C4-2B (cell line): Measurements from ENCODE around the gene CABLES1.

Source experiments
- H3K27ac ChIP-seq: fragments of 450-650 bp; 2 replicates; pipeline ENCODE4 v1.5.1; 2017
- CTCF ChIP-seq: fragments of 450-650 bp; conservative IDR thresholded peaks from 2 replicates; pipeline ENCODE4 v1.5.1; 2017; ENCODE audit warnings: mild to moderate bottlenecking
- ZFX ChIP-seq: fragments of 450-650 bp; IDR thresholded peaks from 2 replicates; pipeline ENCODE4 v1.6.1; 2017

CABLES1 gene

GRCh38 chr18:23230686-23231085 is 95.4 kb downstream of the CABLES1 start:
- TF ChIP-seq CTCF (no peak), ZFX (no peak)
- no peak overlapping the region for H3K27ac ChIP-seq

DNA sequence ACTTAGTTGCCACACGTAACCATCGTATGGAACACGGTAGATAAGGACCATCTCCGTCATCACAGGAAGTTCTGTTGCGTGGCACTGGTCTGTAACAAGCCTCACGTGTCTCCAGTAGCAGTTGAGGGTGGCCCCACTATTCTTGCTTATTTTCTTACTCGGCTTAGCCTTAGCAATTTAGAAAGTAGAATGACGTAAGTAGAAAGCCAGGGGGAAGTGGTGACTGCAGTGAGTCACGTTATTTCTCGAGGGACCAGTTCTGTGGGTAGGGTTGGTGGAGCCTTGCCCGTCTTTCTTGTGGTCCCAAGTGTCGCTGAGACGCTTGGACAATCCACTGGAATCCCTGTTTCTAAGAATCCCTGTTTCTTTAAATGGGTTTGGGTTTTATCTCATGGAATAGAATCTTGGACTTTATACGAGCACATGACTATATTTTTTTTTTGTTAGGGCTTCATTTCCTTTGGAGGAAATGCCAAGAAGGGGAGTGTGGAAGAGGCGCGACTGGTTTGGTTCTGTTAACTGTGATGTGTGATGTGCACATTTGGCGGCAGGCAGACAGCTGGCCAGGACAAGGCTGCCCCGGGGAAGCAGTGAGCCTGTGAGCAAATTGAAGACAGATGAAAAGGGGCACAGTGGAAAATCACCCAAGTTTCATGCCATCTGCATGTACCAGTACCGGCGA is 96.2 kb downstream of the CABLES1 start:
- H3K27ac ChIP-seq = no peak overlapping the region
- TF ChIP-seq ZFX (no peak), CTCF (no peak)

- no peak for TF ChIP-seq ZFX
- no peak for TF ChIP-seq CTCF
- no peak overlapping the region for H3K27ac ChIP-seq
Observed at GRCh38 chr18:23232331-23232730, 97.0 kb downstream of the CABLES1 start.

- no peak overlapping the region for H3K27ac ChIP-seq
- TF ChIP-seq ZFX (no peak), CTCF (no peak)
Observed at GRCh38 chr18:23234619-23235018, 99.3 kb downstream of the CABLES1 start.

GRCh38 chr18:23235336-23235735 is 100.1 kb downstream of the CABLES1 start:
- H3K27ac ChIP-seq = no peak overlapping the region
- TF ChIP-seq ZFX (no peak), CTCF (no peak)

DNA sequence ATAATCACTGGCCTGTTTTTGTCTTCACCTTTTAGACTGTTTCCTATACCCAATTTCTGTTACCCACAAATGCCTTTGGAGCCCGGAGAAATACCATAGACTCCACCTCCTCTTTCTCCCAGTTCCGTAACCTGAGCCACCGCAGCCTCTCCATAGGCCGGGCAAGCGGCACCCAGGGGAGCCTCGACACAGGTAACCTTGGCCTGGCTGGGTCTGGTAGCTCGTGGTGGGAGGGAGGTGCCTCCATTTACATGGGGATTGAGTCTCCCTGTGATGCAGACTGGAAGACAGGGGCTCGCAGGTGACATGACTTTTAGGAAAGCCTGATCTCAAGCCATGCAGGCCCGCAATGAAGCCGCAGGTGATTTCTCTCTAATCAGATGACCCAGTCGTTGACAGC is 100.6 kb downstream of the CABLES1 start:
- H3K27ac ChIP-seq = no peak overlapping the region
- TF ChIP-seq CTCF = no peak
- no peak for TF ChIP-seq ZFX

- TF ChIP-seq ZFX (no peak), CTCF (no peak)
- peak overlapping the region; percentile 77 for H3K27ac ChIP-seq
Observed at GRCh38 chr18:23236876-23237468, 101.7 kb downstream of the CABLES1 start.
